ENCODE data around the gene ZNF91.
"Not testable (repeated sequence)": the region's sequence is repeated elsewhere in the genome, so short reads cannot be mapped to it uniquely, and the experiment has no call there.

The ZNF91 gene

DNA sequence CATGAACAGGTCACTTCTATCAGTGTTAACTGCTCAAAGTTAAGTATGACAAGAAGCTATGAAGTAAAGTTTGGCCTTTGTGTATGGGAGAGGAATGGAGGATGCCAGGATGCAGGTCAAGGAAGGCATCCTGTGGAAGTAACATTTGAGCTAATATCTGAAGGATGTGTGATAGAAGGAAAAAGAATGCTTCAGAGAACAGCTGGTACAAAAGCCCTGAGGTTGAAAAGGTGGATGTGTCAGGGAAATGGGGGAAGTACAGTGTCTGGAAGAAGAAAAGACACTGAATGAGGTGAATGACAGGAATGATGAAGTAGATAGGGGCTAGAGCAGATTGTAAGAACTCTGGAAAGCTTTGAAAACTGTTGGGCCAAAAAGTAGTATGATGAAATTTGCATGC is 67.1 kb downstream of the ZNF91 start:
- in situ Hi-C loops (cut with HindIII; ENCODE audit: low pct_ligation_motif_present, low sequenced_read_pairs), result no loop called here
- H3K27ac ChIP-seq, result no peak overlapping the region
- H3K27me3 ChIP-seq (replicated peaks), result no peaks in the 10 kb centered on the region
- TF ChIP-seq, protein P1, sequence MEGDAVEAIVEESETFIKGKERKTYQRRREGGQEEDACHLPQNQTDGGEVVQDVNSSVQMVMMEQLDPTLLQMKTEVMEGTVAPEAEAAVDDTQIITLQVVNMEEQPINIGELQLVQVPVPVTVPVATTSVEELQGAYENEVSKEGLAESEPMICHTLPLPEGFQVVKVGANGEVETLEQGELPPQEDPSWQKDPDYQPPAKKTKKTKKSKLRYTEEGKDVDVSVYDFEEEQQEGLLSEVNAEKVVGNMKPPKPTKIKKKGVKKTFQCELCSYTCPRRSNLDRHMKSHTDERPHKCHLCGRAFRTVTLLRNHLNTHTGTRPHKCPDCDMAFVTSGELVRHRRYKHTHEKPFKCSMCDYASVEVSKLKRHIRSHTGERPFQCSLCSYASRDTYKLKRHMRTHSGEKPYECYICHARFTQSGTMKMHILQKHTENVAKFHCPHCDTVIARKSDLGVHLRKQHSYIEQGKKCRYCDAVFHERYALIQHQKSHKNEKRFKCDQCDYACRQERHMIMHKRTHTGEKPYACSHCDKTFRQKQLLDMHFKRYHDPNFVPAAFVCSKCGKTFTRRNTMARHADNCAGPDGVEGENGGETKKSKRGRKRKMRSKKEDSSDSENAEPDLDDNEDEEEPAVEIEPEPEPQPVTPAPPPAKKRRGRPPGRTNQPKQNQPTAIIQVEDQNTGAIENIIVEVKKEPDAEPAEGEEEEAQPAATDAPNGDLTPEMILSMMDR (IDR thresholded peaks at IDR 0.05; ENCODE audit: low read depth, low read length, missing control alignments), result no peak
- DNase-seq, result no peak
- H3K4me3 ChIP-seq (ENCODE audit: low read depth, low read length), result no peak overlapping the region
- H3K36me3 ChIP-seq (replicated peaks), result no peaks in the 10 kb centered on the region

- Histone ChIP-seq H3K27ac (no peak overlapping the region), H3K36me3 (replicated peaks) (no peaks in the 10 kb centered on the region), H3K4me3 (ENCODE audit: low read depth, low read length) (no peak overlapping the region), H3K27me3 (replicated peaks) (no peaks in the 10 kb centered on the region)
- in situ Hi-C loops (cut with HindIII; ENCODE audit: low pct_ligation_motif_present, low sequenced_read_pairs), result no loop called here
- TF ChIP-seq, protein P1 (IDR thresholded peaks at IDR 0.05; ENCODE audit: low read depth, low read length, missing control alignments), result no peak
- no peak for DNase-seq
Observed at GRCh38 chr19:23321953-23322549, 73.2 kb downstream of the ZNF91 start.

DNA sequence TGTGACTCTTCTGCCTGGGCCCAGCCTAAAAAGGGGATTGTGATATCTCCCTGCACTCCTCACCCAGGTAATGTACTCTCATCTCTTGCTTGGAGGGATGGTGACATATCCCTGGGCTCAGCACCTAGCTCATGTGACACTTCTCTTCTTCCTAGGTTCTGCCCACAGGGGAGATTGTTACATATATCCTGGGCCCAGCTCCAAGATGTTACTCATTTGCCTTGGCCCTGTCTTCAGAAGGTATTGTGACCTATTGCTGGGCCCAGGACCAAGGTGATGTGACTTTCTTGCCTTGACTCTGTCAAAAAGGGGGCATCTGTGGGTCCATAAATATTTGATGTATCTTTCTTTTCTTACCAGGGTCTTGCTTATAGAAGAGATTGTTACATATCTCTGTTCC is 73.9 kb downstream of the ZNF91 start:
- DNase-seq; H3K36me3 ChIP-seq (replicated peaks); H3K27me3 ChIP-seq (replicated peaks); in situ Hi-C loops (cut with HindIII; ENCODE audit: low pct_ligation_motif_present, low sequenced_read_pairs); H3K27ac ChIP-seq; H3K4me3 ChIP-seq (ENCODE audit: low read depth, low read length): not testable (repeated sequence)

GRCh38 chr19:23319571-23319970 is 75.7 kb downstream of the ZNF91 start:
- H3K27ac ChIP-seq; H3K4me3 ChIP-seq (ENCODE audit: low read depth, low read length); in situ Hi-C loops (cut with HindIII; ENCODE audit: low pct_ligation_motif_present, low sequenced_read_pairs); DNase-seq; H3K36me3 ChIP-seq (replicated peaks); H3K27me3 ChIP-seq (replicated peaks): not testable (repeated sequence)

- DNase-seq; H3K27me3 ChIP-seq (replicated peaks); H3K27ac ChIP-seq; H3K36me3 ChIP-seq (replicated peaks); in situ Hi-C loops (cut with HindIII; ENCODE audit: low pct_ligation_motif_present, low sequenced_read_pairs); H3K4me3 ChIP-seq (ENCODE audit: low read depth, low read length): not testable (repeated sequence)
Observed at GRCh38 chr19:23318941-23319340, 76.3 kb downstream of the ZNF91 start.

DNA sequence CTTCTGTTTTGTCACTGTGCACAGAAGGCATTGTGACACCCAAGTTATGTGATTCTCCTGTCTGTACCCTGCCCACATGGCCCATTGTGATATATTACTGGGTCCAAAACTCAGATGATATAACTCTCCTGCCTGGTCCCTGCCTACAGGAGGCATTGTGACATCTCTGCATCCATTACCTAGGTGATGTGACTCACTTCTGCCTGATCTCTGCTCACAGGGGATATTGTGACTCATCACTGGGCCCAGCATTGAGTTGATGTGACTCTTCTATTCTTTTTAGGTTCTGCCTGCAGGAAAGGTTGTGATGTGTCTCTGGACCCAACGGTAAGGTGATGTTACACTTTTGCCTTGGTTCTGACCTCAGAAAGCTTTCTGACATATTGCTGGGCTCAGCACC is 77.1 kb downstream of the ZNF91 start:
- Histone ChIP-seq H3K36me3 (replicated peaks) (no peaks in the 10 kb centered on the region), H3K27ac (no peak overlapping the region), H3K4me3 (ENCODE audit: low read depth, low read length) (no peak overlapping the region), H3K27me3 (replicated peaks) (no peaks in the 10 kb centered on the region)
- TF ChIP-seq, protein P1 (IDR thresholded peaks at IDR 0.05; ENCODE audit: low read depth, low read length, missing control alignments), result no peak
- in situ Hi-C loops (cut with HindIII; ENCODE audit: low pct_ligation_motif_present, low sequenced_read_pairs), result no loop called here
- DNase-seq, result no peak

- no peaks in the 10 kb centered on the region for H3K36me3 ChIP-seq (replicated peaks)
- no peaks in the 10 kb centered on the region for H3K27me3 ChIP-seq (replicated peaks)
- H3K4me3 ChIP-seq (ENCODE audit: low read depth, low read length), result no peak overlapping the region
- H3K27ac ChIP-seq, result no peak overlapping the region
- no peak for DNase-seq
- TF ChIP-seq, protein P1 (IDR thresholded peaks at IDR 0.05; ENCODE audit: low read depth, low read length, missing control alignments), result no peak
- in situ Hi-C loops (cut with HindIII; ENCODE audit: low pct_ligation_motif_present, low sequenced_read_pairs), result no loop called here
Observed at GRCh38 chr19:23315286-23315685, 80.0 kb downstream of the ZNF91 start.
